Omental fat pad (tissue), 4 donors: ENCODE results near the gene JAZF1. TPM values are rescaled to one million over a fixed set of nuclear protein-coding genes. Genes with fewer than 3 reads are reported as not detected.
A peak's percentile ranks its signal among the peaks of the same experiment; 100 is the strongest.

Source experiments
- ATAC-seq: fragments of 150-250 bp; one replicate; pipeline ENCODE4 v1.9.1; 2016; ENCODE audit warnings: mild to moderate bottlenecking, moderate library complexity; ENCODE audit not compliant: low FRiP score
- DNase-seq: peaks from one replicate; pipeline ENCODE4 v3.0.0-alpha.2; 2019; ENCODE audit warnings: low spot score
- CTCF ChIP-seq, 3 donors: fragments of 450-650 bp; IDR thresholded peaks; one replicate each; pipeline ENCODE4 v1.5.1; 2016 to 2017; ENCODE audit warnings: antibody characterized with exemption in 3 of 3, mild to moderate bottlenecking in 3 of 3, moderate library complexity in 2 of 3
- total RNA-seq, 4 donors: library from RNA; depleted of rRNA; stranded (reverse); fragments of >200 nt; gene quantifications; one replicate each; pipeline ENCODE4 v1.1.0, GENCODE V29; 2016

JAZF1 gene
- total RNA-seq: 10 to 100 TPM; 12.1 to 15.3 (median 12.8) TPM

GRCh38 chr7:28180364-28181147 is at the start of gene JAZF1:
JAZF1 (minus strand) TSS chr7:28180795.
- peak; percentile 35 for ATAC-seq
- peak; percentile 46 for DNase-seq
- TF ChIP-seq CTCF (IDR thresholded peaks at IDR 0.05): no peak

- no peak for TF ChIP-seq CTCF (IDR thresholded peaks at IDR 0.05)
- ATAC-seq (no peak), DNase-seq (no peak)
Observed at GRCh38 chr7:28230261-28230660, 49.7 kb upstream of the JAZF1 start.

- ATAC-seq (no peak), DNase-seq (no peak)
- no peak for TF ChIP-seq CTCF (IDR thresholded peaks at IDR 0.05)
Observed at GRCh38 chr7:28228396-28228795, 47.8 kb upstream of the JAZF1 start.

GRCh38 chr7:28226003-28226402 is 45.4 kb upstream of the JAZF1 start:
- DNase-seq (no peak), ATAC-seq (no peak)
- TF ChIP-seq CTCF (IDR thresholded peaks at IDR 0.05): no peak

GRCh38 chr7:28225576-28225975 is 45.0 kb upstream of the JAZF1 start:
- TF ChIP-seq CTCF (IDR thresholded peaks at IDR 0.05): no peak
- no peak for ATAC-seq
- DNase-seq: no peak

GRCh38 chr7:28224675-28225074 is 44.1 kb upstream of the JAZF1 start:
- DNase-seq: no peak
- TF ChIP-seq CTCF (IDR thresholded peaks at IDR 0.05): no peak
- no peak for ATAC-seq

GRCh38 chr7:28224172-28224571 is 43.6 kb upstream of the JAZF1 start:
- TF ChIP-seq CTCF (IDR thresholded peaks at IDR 0.05): no peak
- ATAC-seq (no peak), DNase-seq (no peak)
